SKM-1 (cell line): ENCODE data around the gene PIEZO1.

Experiments used
- DNase-seq: peaks from one replicate; lab custom pipeline; 2025; ENCODE audit not compliant: unreplicated experiment; lab: John Stamatoyannopoulos, UW

PIEZO1 gene

DNA sequence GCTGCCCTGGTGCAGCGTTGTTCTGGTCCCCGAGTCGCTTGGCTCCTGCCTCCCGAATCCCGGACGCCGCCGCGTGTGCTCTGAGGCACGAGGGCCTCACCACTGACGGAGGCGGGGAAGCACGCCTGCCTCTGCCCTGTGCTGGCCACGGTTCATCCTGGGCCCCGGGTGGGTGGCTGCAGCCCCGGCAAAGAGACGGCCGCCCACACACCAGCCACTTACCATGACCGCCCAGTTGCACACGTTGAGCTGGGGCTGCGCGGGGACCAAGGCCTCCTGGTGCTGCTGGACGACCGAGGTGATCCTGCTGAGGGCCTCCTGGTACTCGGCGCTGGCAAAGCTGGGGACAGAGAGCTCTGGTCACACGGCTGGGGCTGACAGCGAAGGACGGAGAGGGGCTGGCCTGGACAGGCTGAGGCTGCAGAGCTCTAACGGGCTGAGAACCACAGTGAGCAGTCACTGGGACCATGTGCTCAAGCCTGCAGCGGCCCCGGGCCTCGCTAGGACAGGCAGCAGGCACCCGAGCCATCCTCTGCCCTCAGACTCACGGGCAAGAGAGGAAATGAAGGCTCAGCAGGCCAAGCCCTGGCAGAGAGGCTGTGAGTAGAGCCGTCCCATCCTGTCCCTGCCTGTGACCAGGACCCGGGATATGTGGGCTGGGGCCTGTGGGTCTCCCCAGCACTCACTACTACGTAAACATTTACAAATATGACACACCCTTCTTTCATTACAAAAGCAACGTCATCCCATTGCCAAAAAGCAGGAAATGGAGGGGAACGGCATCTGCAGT lies 33.0 kb upstream of the PIEZO1 start:
- no peak for DNase-seq

GRCh38 chr16:88816736-88817535 lies 31.9 kb upstream of the PIEZO1 start:
- no peak for DNase-seq

- no peak for DNase-seq
Measured at GRCh38 chr16:88815901-88816589, 31.0 kb upstream of the PIEZO1 start.

- no peak for DNase-seq
Measured at GRCh38 chr16:88815227-88815626, 30.2 kb upstream of the PIEZO1 start.

DNA sequence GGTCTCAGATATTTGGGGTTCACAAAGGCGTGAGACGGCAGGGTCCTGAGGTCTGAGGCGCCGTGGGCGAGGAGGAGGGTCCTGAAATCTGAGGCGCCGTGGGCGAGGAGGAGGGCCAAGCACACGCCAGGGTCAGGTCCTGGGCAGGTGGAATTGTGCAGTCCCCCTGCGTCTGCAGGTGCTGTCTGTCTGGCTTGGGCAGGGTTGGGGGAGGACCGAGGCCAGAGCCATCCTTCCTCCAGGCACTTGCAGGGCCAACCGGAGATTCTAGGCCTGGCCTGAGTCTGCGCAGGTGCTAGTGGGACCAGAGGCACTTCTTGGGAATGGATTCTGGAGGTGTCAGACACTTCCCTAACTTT lies 29.1 kb upstream of the PIEZO1 start:
- DNase-seq, result no peak

DNA sequence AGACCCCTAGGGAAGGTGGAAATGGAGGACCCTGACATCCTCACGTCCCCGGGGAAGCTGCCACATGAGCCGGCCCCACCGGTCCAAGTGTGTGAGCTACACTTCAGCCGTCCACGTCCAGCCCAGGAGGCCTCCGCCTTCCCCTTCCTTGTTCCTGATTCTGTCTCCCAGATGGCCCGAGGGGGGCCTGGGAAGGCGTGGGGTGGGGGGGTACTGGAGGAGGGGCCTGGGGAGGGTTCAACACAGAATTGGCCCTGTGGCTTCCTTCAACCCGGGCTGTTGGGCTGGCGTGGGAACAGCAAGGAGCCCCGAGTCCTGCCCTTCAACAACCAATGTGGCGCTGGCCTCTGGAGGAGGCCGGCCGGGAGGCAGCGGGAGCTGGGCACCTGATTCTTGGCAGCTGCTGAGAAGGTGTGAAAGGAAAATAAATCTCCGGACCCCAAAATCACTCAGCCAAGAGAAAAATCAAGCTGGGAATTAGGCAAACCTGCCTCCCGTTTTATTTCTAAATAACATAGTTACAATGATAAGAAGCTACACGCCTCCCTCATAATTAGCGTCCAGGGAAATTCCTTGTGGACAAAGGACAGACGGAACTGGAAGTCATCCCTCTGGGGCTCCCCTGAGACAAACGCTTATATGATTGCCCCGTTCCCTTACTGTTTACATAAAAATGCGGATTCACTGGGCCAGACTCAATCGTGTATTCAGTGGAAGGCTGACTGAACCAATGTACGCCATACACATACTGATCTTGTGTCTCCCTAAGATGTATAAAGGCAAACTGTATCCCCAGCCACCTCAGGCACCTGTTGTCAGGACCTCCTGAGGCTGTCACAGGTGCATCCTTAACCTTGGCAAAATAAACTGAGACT lies 28.5 kb upstream of the PIEZO1 start:
- DNase-seq, result no peak

GRCh38 chr16:88812513-88813268 lies 27.7 kb upstream of the PIEZO1 start:
- DNase-seq, result peak; percentile 56

DNA sequence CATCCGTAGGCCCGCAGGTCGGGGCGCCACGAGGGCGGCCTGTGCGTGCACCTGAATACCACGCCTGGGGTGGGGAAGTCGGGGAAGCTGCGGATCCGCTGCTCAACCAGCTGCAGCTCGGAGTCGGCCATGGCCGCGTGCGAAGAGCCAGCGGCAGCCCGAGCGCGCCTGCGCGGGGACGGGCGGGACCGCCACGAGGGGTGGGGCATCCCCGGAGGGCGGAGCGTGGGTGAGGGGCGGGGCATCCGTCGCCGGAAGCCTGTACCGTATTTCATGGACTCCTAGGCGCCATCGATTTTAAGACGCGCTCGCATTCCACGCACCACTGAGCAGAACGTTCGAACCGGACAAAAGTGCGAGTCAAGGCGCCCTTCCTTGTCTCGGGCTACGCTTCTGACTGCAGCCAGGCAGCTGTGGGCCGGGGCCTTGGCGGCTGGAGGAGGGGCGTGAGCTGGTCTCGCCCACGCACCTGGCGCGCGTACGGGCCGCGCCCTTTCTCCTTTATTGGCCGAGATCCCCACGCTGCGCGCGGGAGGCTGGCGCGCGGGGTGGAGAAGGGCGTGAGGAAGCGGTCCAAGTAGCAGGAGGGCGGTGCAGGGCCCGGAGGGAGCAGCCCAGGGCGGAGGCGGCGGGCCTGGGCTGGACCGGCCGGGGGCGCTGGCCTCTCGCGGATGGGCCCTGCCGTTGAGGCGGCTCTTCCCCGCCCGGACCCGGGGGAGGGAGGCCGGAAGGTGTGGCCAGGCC lies 26.9 kb upstream of the PIEZO1 start, which contains the start of gene APRT:
Gene APRT (minus strand): TSS at position 160 of the 744 bp plus-strand sequence. CDS start 29 bp downstream, at position 131.
- DNase-seq, result peak; percentile 56

DNA sequence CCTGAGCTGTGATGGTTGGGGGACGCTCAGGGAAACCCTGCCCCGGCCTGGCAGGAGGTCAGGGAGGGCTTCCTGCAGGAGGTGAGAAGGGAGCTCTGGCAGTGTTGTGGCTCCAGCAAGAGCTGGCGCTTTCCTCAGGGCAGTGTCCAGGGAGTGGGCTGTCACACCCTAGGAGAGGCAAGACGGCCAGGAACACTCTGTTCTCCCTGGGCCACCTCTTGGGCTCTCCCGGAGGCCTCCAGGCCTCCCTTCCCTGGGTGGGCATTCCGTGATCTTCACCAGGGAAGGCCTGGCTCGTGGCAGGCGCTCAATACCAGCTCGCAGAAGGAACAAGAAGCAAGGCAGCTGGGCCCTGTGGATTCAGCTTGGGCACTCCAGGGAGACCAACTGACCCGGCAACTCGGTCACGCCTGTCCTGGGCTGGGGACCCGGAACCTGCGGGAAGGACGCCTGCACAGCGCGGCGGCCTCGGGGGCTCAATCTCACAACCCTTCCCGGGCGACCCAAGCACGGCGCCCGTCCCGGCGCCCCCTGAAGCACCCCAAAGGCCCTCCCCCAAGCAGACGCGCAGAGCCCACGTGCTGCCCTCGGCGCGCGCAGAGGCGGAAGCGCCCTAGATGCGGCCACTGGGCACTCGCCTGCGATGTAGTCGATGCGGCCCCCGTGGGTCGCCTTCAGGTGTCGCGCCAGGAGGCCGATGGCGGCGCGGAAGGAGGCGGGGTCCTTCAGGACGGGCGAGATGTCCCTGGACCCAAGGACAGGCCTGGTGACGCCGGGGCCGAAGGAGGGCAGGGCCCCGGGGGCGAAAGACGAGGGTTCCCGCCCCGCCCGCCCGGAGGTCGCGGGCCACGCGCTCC lies 26.1 kb upstream of the PIEZO1 start:
- DNase-seq, result no peak

- DNase-seq, result no peak
Measured at GRCh38 chr16:88810166-88810911, 25.3 kb upstream of the PIEZO1 start.

DNA sequence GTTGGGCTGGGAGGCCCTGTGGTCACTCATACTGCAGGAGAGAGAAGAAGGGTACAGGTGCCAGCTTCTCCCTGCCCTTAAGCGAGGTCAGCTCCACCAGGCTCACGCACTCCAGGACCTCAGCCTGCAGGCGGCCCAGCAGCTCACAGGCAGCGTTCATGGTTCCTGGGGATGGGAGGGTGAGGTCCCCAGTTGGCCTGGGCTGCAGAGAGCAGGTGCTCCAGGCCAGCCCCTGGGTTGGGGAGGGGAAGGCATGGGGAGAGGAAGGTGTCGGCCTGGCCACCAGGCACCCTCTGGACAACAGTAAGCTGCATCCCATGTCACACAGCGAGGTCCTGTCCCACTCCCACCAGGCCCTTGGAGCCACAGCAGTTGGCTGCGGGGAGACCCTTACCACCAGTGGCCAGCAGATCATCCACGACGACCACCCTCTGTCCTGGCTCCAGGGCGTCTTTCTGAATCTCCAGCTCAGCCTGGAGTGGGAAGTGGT lies 24.7 kb upstream of the PIEZO1 start:
- DNase-seq, result no peak

DNA sequence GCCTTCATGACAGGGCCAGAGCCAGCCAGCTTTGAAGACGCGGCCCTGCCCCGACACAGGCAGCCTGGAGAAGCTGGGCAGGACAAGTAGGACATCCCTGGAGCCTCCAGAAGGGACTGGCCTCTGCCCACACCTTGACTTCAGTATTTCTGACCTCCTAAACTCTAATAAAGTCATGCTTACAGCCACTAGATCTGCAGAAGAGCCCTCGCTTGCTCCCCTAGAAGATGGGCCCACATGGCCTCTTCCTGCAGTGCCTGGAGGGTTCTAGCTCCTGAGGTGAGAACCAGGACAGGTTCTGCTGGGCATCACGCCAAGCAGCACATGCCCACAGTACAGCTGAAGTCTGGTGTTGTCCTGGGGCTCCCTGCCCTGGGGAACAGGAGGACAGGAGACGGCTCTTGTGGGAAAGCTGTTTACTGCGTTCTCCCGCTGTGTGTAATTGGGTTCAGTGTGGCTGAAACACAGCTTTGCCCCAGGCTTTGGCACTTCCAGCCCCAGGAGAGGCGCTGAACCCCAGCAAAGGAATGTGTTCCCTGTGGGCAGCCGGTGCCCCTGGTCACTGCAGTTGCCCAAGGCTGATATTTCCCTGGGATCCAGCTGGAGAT lies 24.2 kb upstream of the PIEZO1 start:
- DNase-seq, result no peak

DNA sequence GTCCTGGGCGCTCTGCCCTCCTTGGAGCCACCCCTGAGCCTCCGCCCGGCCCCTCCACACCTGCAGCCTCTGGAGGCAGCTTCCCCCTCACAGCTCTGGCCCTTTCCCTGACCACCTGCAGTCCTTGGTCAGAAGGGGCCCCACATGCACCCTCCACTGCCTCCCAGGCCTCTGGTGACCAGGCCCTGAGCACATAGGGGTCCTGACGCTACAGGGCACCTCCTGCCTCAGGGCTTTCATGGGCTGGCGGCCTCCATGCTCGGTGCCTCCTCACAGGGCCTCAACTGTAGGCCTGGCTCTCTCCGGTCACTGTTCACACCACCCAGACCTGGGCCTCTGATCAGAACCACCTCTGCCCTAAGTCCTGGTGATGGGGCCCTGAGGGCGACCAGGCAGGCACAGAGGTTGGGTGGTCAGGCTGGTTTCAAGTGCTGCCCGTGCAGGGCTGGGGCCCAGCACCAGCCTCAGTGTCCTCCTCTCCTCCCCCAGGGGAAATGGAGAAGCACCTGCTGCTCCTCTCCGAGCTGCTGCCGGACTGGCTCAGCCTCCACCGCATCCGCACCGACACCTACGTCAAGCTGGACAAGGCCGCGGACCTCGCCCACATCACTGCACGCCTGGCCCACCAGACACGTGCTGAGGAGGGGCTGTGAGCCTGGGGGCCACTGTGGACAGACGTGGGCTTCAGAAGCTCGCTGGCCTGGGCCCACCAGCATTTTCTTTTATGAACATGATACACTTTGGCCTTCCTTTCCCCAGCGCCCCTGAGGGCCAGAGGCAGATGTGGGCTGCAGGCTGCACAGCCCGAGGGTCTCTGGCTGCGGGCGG lies 22.8 kb upstream of the PIEZO1 start:
- DNase-seq, result no peak

DNA sequence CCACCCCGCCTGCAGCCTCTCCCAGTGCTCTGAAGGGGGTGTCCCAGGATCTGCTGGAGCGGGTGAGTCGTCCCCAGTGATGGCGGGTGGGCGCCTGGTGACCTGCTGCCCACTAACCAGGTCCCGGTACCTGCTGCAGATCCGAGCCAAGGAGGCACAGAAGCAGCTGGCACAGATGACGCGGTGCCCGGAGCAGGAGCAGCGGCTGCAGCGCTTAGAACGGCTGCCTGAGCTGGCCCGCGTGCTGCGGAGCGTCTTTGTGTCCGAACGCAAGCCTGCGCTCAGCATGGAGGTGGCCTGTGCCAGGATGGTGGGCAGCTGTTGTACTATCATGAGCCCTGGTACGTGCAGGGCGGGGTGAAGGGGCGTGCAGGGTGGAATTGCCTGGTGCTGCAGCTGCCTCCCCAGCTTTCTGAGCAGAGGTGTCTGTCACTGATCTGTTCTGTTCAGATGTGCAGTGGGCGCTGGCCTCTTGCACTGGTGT lies 22.2 kb upstream of the PIEZO1 start:
- DNase-seq, result no peak

DNA sequence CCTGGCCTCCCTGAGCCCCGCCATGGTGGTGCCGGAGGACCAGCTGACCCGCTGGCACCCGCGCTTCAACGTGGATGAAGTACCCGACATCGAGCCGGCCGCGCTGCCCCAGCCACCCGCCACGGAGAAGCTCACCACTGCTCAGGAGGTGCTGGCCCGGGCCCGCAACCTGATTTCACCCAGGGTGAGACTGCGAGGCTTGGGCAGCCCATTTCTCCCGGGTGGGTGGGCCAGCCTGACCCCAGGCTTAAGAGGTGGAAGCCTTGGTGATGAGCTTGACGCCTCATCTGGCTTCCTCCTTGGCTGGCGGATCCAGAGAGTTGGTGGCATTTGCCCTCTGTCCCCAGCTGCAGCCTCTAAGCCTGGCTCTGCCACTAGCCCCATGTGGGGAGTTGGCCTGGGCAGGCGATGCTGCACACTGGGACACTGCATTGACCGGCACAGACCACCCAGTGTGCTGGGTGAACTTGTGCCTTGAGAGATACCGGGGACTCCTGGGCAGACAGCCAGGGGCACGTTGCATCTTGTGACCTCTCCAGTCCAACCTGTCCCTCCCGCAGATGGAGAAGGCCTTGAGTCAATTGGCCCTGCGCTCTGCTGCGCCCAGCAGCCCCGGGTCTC lies 21.6 kb upstream of the PIEZO1 start:
- DNase-seq, result no peak
